ENCODE measurements around the gene ADAMTSL4. TPM values are rescaled to one million over a fixed set of nuclear protein-coding genes. Genes with fewer than 3 reads are reported as not detected.

Gene ADAMTSL4
- polyA plus RNA-seq, 1 of the 3 experiments (the other 2 are of a cell fraction) = 3.4 TPM

DNA sequence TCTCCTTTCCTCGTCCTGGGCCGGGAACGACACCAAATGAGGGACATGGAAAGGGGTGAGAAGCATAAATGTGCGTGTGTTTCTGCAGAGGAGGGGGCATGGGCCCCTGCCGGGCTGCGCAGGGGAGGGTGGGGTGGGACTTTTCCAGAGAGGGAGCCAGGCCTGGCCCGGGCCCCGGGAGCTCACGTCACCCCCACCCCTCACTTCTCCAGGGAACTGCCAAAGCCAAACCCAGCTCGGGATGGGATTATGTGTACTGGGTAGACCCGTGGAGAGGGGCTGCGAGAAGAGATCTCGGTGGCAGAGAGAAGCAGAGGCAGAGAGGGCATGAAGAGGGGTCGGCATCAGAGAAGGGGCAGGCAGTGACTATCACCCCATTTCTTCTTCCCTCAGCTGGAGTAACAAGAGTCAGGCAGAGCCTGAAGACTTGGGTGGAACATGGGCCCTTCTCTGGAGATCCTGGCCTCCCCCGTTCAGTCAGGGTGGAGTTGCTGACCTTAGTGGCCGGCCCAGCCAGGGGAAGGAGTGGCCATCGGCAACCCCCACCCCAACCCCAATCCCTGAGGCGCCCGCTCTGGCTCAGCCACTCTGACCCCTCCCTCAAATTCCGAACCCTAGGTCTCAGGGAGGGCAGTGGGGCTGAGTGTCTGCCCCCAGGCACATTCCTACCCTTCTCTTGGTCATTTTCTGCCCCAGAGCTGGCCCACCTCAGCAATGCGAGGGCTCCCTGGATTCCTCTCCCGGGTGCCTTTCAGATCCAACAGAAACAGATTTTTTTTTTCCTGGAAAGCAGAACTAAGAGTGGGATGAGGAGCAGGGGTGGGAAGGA, 1.2 kb downstream of the ADAMTSL4 start:
- H3K79me2 ChIP-seq (ENCODE audit: insufficient read depth) = no peaks in the 10 kb centered on the region
- no peaks in the 10 kb centered on the region for H4K20me1 ChIP-seq (ENCODE audit: insufficient read depth)
- CTCF ChIA-PET = interaction anchor here (1.2 to 7.3 kb wide), 3 partner anchors 10 to 71 kb away, joined by 4 to 88 read pairs (median 8); no protein-coding TSS in a partner anchor
- no peaks in the 10 kb centered on the region for H3K27me3 ChIP-seq (ENCODE audit: insufficient read depth)
- peaks cover 17% of the 10 kb centered on the region for H3F3A ChIP-seq (replicated peaks; ENCODE audit: insufficient read depth)
- H3K9me3 ChIP-seq = no peaks in the 10 kb centered on the region
- DNase-seq = no peak
- H3K4me1 ChIP-seq (ENCODE audit: control insufficient read depth in 1 of 2, insufficient read depth in 2 of 2, low read depth in 1 of 2, low read length in 1 of 2) = peaks cover 8 to 13% of the 10 kb centered on the region in 2 experiments; a peak in 2 of 4 replicates
- no peak overlapping the region for H3K9ac ChIP-seq
- no peak overlapping the region for H2AFZ ChIP-seq (ENCODE audit: low read depth)
- H3K27ac ChIP-seq (ENCODE audit: low read depth in 2 of 2, low read length in 1 of 2) = no peak overlapping the region
- TF ChIP-seq CHD2 (IDR thresholded peaks at IDR 0.05; ENCODE audit: low read length, partially characterized antibody) (no peak), EP300 (IDR thresholded peaks at IDR 0.05; ENCODE audit: borderline replicate concordance in 1 of 2, low read depth in 1 of 2, low read length in 1 of 2) (no peak), RFX5 (IDR thresholded peaks at IDR 0.05; ENCODE audit: low read length) (no peak), GATA2 (CRISPR knock-in tag; IDR thresholded peaks at IDR 0.05) (no peak), TEAD4 (IDR thresholded peaks at IDR 0.05; ENCODE audit: borderline replicate concordance, insufficient read depth) (no peak), MXI1 (IDR thresholded peaks at IDR 0.05; ENCODE audit: low read depth, low read length) (no peak), FOSL2 (IDR thresholded peaks at IDR 0.05; ENCODE audit: borderline replicate concordance, low read depth) (no peak), SMC3 (IDR thresholded peaks at IDR 0.05; ENCODE audit: low read depth, low read length) (no peak), FOXM1 (IDR thresholded peaks at IDR 0.05; ENCODE audit: low read depth) (no peak), YY1 (IDR thresholded peaks at IDR 0.05; ENCODE audit: low read depth) (no peak), NRF1 (IDR thresholded peaks at IDR 0.05; ENCODE audit: low read depth, low read length) (no peak), NFIC (IDR thresholded peaks at IDR 0.05; ENCODE audit: borderline replicate concordance) (no peak), RAD21 (IDR thresholded peaks at IDR 0.05; ENCODE audit: low read length) (no peak)
- TF ChIP-seq, protein P1, sequence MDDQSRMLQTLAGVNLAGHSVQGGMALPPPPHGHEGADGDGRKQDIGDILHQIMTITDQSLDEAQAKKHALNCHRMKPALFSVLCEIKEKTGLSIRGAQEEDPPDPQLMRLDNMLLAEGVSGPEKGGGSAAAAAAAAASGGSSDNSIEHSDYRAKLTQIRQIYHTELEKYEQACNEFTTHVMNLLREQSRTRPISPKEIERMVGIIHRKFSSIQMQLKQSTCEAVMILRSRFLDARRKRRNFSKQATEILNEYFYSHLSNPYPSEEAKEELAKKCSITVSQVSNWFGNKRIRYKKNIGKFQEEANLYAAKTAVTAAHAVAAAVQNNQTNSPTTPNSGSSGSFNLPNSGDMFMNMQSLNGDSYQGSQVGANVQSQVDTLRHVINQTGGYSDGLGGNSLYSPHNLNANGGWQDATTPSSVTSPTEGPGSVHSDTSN (IDR thresholded peaks at IDR 0.05) = no peak
- TF ChIP-seq, protein P2, sequence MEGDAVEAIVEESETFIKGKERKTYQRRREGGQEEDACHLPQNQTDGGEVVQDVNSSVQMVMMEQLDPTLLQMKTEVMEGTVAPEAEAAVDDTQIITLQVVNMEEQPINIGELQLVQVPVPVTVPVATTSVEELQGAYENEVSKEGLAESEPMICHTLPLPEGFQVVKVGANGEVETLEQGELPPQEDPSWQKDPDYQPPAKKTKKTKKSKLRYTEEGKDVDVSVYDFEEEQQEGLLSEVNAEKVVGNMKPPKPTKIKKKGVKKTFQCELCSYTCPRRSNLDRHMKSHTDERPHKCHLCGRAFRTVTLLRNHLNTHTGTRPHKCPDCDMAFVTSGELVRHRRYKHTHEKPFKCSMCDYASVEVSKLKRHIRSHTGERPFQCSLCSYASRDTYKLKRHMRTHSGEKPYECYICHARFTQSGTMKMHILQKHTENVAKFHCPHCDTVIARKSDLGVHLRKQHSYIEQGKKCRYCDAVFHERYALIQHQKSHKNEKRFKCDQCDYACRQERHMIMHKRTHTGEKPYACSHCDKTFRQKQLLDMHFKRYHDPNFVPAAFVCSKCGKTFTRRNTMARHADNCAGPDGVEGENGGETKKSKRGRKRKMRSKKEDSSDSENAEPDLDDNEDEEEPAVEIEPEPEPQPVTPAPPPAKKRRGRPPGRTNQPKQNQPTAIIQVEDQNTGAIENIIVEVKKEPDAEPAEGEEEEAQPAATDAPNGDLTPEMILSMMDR (IDR thresholded peaks at IDR 0.05) = no peak
- TF ChIP-seq, protein P3, sequence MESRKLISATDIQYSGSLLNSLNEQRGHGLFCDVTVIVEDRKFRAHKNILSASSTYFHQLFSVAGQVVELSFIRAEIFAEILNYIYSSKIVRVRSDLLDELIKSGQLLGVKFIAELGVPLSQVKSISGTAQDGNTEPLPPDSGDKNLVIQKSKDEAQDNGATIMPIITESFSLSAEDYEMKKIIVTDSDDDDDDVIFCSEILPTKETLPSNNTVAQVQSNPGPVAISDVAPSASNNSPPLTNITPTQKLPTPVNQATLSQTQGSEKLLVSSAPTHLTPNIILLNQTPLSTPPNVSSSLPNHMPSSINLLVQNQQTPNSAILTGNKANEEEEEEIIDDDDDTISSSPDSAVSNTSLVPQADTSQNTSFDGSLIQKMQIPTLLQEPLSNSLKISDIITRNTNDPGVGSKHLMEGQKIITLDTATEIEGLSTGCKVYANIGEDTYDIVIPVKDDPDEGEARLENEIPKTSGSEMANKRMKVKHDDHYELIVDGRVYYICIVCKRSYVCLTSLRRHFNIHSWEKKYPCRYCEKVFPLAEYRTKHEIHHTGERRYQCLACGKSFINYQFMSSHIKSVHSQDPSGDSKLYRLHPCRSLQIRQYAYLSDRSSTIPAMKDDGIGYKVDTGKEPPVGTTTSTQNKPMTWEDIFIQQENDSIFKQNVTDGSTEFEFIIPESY (IDR thresholded peaks at IDR 0.05; ENCODE audit: borderline replicate concordance, low read depth) = no peak
- TF ChIP-seq, protein P4, sequence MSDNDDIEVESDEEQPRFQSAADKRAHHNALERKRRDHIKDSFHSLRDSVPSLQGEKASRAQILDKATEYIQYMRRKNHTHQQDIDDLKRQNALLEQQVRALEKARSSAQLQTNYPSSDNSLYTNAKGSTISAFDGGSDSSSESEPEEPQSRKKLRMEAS (IDR thresholded peaks at IDR 0.05; ENCODE audit: low read depth) = no peak
- TF ChIP-seq, protein P5, sequence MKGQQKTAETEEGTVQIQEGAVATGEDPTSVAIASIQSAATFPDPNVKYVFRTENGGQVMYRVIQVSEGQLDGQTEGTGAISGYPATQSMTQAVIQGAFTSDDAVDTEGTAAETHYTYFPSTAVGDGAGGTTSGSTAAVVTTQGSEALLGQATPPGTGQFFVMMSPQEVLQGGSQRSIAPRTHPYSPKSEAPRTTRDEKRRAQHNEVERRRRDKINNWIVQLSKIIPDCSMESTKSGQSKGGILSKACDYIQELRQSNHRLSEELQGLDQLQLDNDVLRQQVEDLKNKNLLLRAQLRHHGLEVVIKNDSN (IDR thresholded peaks at IDR 0.05; ENCODE audit: borderline replicate concordance, low read depth) = no peak
- TF ChIP-seq, protein P6, sequence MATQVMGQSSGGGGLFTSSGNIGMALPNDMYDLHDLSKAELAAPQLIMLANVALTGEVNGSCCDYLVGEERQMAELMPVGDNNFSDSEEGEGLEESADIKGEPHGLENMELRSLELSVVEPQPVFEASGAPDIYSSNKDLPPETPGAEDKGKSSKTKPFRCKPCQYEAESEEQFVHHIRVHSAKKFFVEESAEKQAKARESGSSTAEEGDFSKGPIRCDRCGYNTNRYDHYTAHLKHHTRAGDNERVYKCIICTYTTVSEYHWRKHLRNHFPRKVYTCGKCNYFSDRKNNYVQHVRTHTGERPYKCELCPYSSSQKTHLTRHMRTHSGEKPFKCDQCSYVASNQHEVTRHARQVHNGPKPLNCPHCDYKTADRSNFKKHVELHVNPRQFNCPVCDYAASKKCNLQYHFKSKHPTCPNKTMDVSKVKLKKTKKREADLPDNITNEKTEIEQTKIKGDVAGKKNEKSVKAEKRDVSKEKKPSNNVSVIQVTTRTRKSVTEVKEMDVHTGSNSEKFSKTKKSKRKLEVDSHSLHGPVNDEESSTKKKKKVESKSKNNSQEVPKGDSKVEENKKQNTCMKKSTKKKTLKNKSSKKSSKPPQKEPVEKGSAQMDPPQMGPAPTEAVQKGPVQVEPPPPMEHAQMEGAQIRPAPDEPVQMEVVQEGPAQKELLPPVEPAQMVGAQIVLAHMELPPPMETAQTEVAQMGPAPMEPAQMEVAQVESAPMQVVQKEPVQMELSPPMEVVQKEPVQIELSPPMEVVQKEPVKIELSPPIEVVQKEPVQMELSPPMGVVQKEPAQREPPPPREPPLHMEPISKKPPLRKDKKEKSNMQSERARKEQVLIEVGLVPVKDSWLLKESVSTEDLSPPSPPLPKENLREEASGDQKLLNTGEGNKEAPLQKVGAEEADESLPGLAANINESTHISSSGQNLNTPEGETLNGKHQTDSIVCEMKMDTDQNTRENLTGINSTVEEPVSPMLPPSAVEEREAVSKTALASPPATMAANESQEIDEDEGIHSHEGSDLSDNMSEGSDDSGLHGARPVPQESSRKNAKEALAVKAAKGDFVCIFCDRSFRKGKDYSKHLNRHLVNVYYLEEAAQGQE (IDR thresholded peaks at IDR 0.05; ENCODE audit: low read depth, low read length) = no peak
- H3K9me2 ChIP-seq = no peaks in the 10 kb centered on the region
- no peaks in the 10 kb centered on the region for H3K36me3 ChIP-seq (replicated peaks in 1 of 2; ENCODE audit: control insufficient read depth in 1 of 2, insufficient read depth in 2 of 2, low read length in 1 of 2)
- WGBS (ENCODE audit: low lambda C conversion rate) = 88% methylated on average over 17 of the region's 22 CpGs
- no peak overlapping the region for H3K4me2 ChIP-seq
- H3K4me3 ChIP-seq (ENCODE audit: low read depth in 2 of 2, low read length in 1 of 2) = no peak overlapping the region
- POLR2A ChIA-PET = no interaction called here

All from SK-N-SH (cell line).